ENCODE measurements around the gene FRMD4A. TPM values are rescaled to one million over a fixed set of nuclear protein-coding genes. Genes with fewer than 3 reads are reported as not detected.

Gene FRMD4A
- total RNA-seq, 2 donors from 2014 or later: 55.9 to 81.0 TPM

- no peaks in the 10 kb centered on the region for H3K4me1 ChIP-seq (ENCODE audit: control insufficient read depth in 1 of 2, low read depth in 2 of 2)
- TF ChIP-seq, protein P1, sequence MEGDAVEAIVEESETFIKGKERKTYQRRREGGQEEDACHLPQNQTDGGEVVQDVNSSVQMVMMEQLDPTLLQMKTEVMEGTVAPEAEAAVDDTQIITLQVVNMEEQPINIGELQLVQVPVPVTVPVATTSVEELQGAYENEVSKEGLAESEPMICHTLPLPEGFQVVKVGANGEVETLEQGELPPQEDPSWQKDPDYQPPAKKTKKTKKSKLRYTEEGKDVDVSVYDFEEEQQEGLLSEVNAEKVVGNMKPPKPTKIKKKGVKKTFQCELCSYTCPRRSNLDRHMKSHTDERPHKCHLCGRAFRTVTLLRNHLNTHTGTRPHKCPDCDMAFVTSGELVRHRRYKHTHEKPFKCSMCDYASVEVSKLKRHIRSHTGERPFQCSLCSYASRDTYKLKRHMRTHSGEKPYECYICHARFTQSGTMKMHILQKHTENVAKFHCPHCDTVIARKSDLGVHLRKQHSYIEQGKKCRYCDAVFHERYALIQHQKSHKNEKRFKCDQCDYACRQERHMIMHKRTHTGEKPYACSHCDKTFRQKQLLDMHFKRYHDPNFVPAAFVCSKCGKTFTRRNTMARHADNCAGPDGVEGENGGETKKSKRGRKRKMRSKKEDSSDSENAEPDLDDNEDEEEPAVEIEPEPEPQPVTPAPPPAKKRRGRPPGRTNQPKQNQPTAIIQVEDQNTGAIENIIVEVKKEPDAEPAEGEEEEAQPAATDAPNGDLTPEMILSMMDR (IDR thresholded peaks at IDR 0.05): no peak
- ATAC-seq (ENCODE audit: insufficient number of reproducible peaks, low FRiP score, low read depth) (no peak), DNase-seq (ENCODE audit: low spot score) (no peak)
- H3K4me3 ChIP-seq: no peak overlapping the region
- no peak overlapping the region for H3K27ac ChIP-seq
- peaks cover 6% of the 10 kb centered on the region for H3K9me3 ChIP-seq
- no peaks in the 10 kb centered on the region for H3K27me3 ChIP-seq (replicated peaks; ENCODE audit: insufficient read depth)
- H3K36me3 ChIP-seq: no peaks in the 10 kb centered on the region
Measured at GRCh38 chr10:14254368-14254767, 76.4 kb downstream of the FRMD4A start.

GRCh38 chr10:14253711-14254110 is 77.0 kb downstream of the FRMD4A start:
- H3K4me3 ChIP-seq: no peak overlapping the region

DNA sequence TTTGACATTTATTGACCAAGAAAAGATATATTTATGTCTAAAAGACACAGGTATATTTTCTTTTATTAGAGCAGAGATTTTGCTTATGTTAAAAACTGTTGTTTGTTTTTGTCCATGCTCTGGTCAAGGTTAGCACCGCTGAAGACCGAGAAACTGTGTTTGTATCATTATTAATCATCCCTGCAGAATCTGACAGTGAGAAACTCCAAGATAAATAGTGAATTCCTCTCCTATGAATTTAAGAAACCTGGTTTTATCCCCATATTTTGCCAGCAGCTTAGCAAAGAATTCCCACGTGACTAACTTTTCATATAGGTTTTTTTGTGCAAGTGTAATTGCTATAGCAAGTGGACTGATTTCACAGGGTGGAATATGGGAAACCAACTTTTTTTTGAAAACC is 77.6 kb downstream of the FRMD4A start:
- H3K27me3 ChIP-seq (replicated peaks; ENCODE audit: insufficient read depth): no peaks in the 10 kb centered on the region
- no peak overlapping the region for H3K4me3 ChIP-seq
- peaks cover 6% of the 10 kb centered on the region for H3K9me3 ChIP-seq
- TF ChIP-seq, protein P1 (IDR thresholded peaks at IDR 0.05): no peak
- no peak overlapping the region for H3K27ac ChIP-seq
- DNase-seq (ENCODE audit: low spot score) (no peak), ATAC-seq (ENCODE audit: insufficient number of reproducible peaks, low FRiP score, low read depth) (no peak)
- H3K36me3 ChIP-seq: no peaks in the 10 kb centered on the region
- H3K4me1 ChIP-seq (ENCODE audit: control insufficient read depth in 1 of 2, low read depth in 2 of 2): no peaks in the 10 kb centered on the region

More at GRCh38 chr10:14253711-14254110, 77.0 kb downstream of the FRMD4A start:
- TF ChIP-seq, protein P1 (IDR thresholded peaks at IDR 0.05): no peak
- peaks cover 6% of the 10 kb centered on the region for H3K9me3 ChIP-seq
- H3K27me3 ChIP-seq (replicated peaks; ENCODE audit: insufficient read depth): no peaks in the 10 kb centered on the region
- H3K27ac ChIP-seq: no peak overlapping the region
- ATAC-seq (ENCODE audit: insufficient number of reproducible peaks, low FRiP score, low read depth) (no peak), DNase-seq (ENCODE audit: low spot score) (no peak)
- H3K36me3 ChIP-seq: no peaks in the 10 kb centered on the region
- H3K4me1 ChIP-seq (ENCODE audit: control insufficient read depth in 1 of 2, low read depth in 2 of 2): no peaks in the 10 kb centered on the region

- Histone ChIP-seq H3K4me1 (ENCODE audit: control insufficient read depth in 1 of 2, low read depth in 2 of 2) (no peaks in the 10 kb centered on the region), H3K36me3 (no peaks in the 10 kb centered on the region), H3K27ac (no peak overlapping the region), H3K27me3 (replicated peaks; ENCODE audit: insufficient read depth) (no peaks in the 10 kb centered on the region), H3K4me3 (no peak overlapping the region), H3K9me3 (peaks cover 6% of the 10 kb centered on the region)
- TF ChIP-seq, protein P1 (IDR thresholded peaks at IDR 0.05): no peak
- ATAC-seq (ENCODE audit: insufficient number of reproducible peaks, low FRiP score, low read depth): no peak
- DNase-seq (ENCODE audit: low spot score): no peak
Measured at GRCh38 chr10:14250496-14251076, 80.1 kb downstream of the FRMD4A start.

- Histone ChIP-seq H3K4me3 (no peak overlapping the region), H3K9me3 (peaks cover 6% of the 10 kb centered on the region), H3K4me1 (ENCODE audit: control insufficient read depth in 1 of 2, low read depth in 2 of 2) (no peaks in the 10 kb centered on the region), H3K36me3 (no peaks in the 10 kb centered on the region), H3K27me3 (replicated peaks; ENCODE audit: insufficient read depth) (no peaks in the 10 kb centered on the region), H3K27ac (no peak overlapping the region)
- ATAC-seq (ENCODE audit: insufficient number of reproducible peaks, low FRiP score, low read depth) (no peak), DNase-seq (ENCODE audit: low spot score) (no peak)
- TF ChIP-seq, protein P1 (IDR thresholded peaks at IDR 0.05): no peak
Measured at GRCh38 chr10:14247377-14248116, 83.2 kb downstream of the FRMD4A start.
